ENCODE data around the gene CCDC167. TPM values are rescaled to one million over a fixed set of nuclear protein-coding genes. Genes with fewer than 3 reads are reported as not detected.

Gene CCDC167
- total RNA-seq, 1 donor from 2014 or later, result 24.0 TPM

DNA sequence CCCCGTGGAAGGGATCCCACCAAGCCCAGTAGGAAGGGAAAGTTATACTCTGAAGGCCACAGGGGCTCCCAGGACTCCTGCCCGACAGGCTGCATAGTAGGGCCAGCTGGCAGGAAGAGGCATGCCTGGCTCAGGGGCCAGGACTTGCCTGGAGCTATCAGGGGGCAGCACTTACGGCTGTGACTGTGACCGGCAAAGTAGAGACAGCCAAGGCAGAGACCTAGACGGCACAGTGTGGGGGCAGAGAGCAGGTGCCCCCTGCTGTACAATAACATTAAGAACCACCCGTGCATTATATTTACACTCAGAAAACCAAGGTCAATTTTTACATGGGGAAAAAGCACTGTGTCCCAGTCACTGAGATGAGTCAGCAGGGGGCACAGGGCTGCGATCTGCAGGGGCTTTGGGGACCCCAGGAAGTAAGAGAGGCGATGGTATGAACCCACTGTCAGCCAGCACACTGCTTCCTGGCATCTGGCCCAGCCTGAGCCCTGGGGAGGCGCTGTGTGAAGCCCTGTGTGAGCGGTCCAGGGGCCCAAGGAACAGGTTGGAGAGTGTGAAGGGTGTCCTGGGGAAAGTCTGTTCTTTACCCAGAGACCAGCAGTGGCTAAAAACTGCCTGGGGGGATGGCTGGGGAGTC, 9.9 kb downstream of the CCDC167 start:
- Mint-ChIP-seq H3K36me3 (ENCODE audit: low read depth, unreplicated experiment) (peaks cover 3% of the 10 kb centered on the region), H3K4me1 (ENCODE audit: low read depth, unreplicated experiment) (peaks cover 15% of the 10 kb centered on the region), H3K27ac (ENCODE audit: unreplicated experiment) (peak overlapping the region; percentile 50), H3K27me3 (ENCODE audit: low read depth, unreplicated experiment) (no peaks in the 10 kb centered on the region), H3K4me3 (ENCODE audit: unreplicated experiment) (no peak overlapping the region), H3K9me3 (ENCODE audit: unreplicated experiment) (peaks cover 3% of the 10 kb centered on the region)
- Histone ChIP-seq H3K9me3 (ENCODE audit: insufficient read depth, low read depth, low read length) (no peaks in the 10 kb centered on the region), H3K36me3 (ENCODE audit: insufficient read depth, low read length) (no peaks in the 10 kb centered on the region), H4K20me1 (ENCODE audit: insufficient read depth, low read length) (peaks cover 72% of the 10 kb centered on the region), H3K4me1 (ENCODE audit: insufficient read depth, low read length) (peaks cover 13% of the 10 kb centered on the region), H3K79me2 (ENCODE audit: insufficient read depth, low read length) (peaks cover 7% of the 10 kb centered on the region), H3K4me2 (ENCODE audit: low read length) (no peak overlapping the region), H3K27ac (ENCODE audit: low read depth, low read length) (no peak overlapping the region), H3K9ac (ENCODE audit: low read length) (peak overlapping the region; percentile 10), H3K27me3 (ENCODE audit: insufficient read depth, low read length) (no peaks in the 10 kb centered on the region), H2AFZ (ENCODE audit: low read depth, low read length) (no peak overlapping the region), H3K4me3 (ENCODE audit: insufficient read depth, low read depth, low read length) (no peak overlapping the region)
- TF ChIP-seq, protein P1, sequence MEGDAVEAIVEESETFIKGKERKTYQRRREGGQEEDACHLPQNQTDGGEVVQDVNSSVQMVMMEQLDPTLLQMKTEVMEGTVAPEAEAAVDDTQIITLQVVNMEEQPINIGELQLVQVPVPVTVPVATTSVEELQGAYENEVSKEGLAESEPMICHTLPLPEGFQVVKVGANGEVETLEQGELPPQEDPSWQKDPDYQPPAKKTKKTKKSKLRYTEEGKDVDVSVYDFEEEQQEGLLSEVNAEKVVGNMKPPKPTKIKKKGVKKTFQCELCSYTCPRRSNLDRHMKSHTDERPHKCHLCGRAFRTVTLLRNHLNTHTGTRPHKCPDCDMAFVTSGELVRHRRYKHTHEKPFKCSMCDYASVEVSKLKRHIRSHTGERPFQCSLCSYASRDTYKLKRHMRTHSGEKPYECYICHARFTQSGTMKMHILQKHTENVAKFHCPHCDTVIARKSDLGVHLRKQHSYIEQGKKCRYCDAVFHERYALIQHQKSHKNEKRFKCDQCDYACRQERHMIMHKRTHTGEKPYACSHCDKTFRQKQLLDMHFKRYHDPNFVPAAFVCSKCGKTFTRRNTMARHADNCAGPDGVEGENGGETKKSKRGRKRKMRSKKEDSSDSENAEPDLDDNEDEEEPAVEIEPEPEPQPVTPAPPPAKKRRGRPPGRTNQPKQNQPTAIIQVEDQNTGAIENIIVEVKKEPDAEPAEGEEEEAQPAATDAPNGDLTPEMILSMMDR (IDR thresholded peaks at IDR 0.05; ENCODE audit: insufficient read depth, low read depth, low read length), result peak; percentile 20
- no peak for TF ChIP-seq EZH2 (IDR thresholded peaks at IDR 0.05; ENCODE audit: insufficient read depth, low read length)
- no peak for DNase-seq (ENCODE audit: low read depth)
- FAIRE-seq, result no peak

DNA sequence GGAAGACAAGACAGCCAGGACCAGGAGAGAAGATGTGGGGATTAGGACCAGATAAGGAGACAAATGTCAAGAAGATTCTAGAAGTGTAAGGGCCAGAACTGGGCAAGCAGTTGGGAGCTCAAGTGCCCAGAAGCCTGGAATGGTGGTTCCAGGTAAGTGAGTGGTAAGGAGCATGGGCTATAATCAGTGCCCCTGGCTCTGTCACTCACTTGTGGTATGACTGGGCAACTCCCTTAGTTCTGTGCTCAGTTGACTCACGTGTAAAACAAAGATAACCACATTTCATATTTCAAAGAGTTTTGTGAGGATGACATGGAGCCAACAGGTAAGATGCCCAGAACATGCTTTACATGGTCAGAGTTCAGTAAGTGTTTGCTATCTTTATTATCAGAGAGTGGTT, 11.2 kb downstream of the CCDC167 start:
- H3K9me3 Mint-ChIP-seq (ENCODE audit: unreplicated experiment), result peaks cover 3% of the 10 kb centered on the region
- Histone ChIP-seq H3K27ac (ENCODE audit: low read depth, low read length) (no peak overlapping the region), H3K4me1 (ENCODE audit: insufficient read depth, low read length) (peaks cover 13% of the 10 kb centered on the region), H3K4me3 (ENCODE audit: insufficient read depth, low read depth, low read length) (no peak overlapping the region), H3K4me2 (ENCODE audit: low read length) (no peak overlapping the region), H3K9me3 (ENCODE audit: insufficient read depth, low read depth, low read length) (no peaks in the 10 kb centered on the region), H3K36me3 (ENCODE audit: insufficient read depth, low read length) (no peaks in the 10 kb centered on the region), H2AFZ (ENCODE audit: low read depth, low read length) (no peak overlapping the region), H3K27me3 (ENCODE audit: insufficient read depth, low read length) (no peaks in the 10 kb centered on the region), H4K20me1 (ENCODE audit: insufficient read depth, low read length) (peaks cover 69% of the 10 kb centered on the region), H3K79me2 (ENCODE audit: insufficient read depth, low read length) (peaks cover 3% of the 10 kb centered on the region), H3K9ac (ENCODE audit: low read length) (no peak overlapping the region)
- no peak for DNase-seq (ENCODE audit: low read depth)
- H3K4me1 Mint-ChIP-seq (ENCODE audit: low read depth, unreplicated experiment), result peaks cover 15% of the 10 kb centered on the region
- H3K4me3 Mint-ChIP-seq (ENCODE audit: unreplicated experiment), result no peak overlapping the region
- TF ChIP-seq, protein P1 (IDR thresholded peaks at IDR 0.05; ENCODE audit: insufficient read depth, low read depth, low read length), result no peak
- no peak for TF ChIP-seq EZH2 (IDR thresholded peaks at IDR 0.05; ENCODE audit: insufficient read depth, low read length)
- FAIRE-seq, result no peak
- peaks cover 3% of the 10 kb centered on the region for H3K36me3 Mint-ChIP-seq (ENCODE audit: low read depth, unreplicated experiment)
- H3K27me3 Mint-ChIP-seq (ENCODE audit: low read depth, unreplicated experiment), result no peaks in the 10 kb centered on the region
- H3K27ac Mint-ChIP-seq (ENCODE audit: unreplicated experiment), result peak overlapping the region; percentile 10
